Measurements from ENCODE around the gene RHAG.

GRCh38 chr6:49666480-49666879, 29.8 kb upstream of the RHAG start:
- TF ChIP-seq CTCF (IDR thresholded peaks at IDR 0.05; ENCODE audit: low read length) = no peak
- TF ChIP-seq EZH2 (optimal IDR thresholded peaks at IDR 0.05; ENCODE audit: low read depth, low read length) = no peak
- TF ChIP-seq EZH2phosphoT487 (IDR thresholded peaks at IDR 0.05; ENCODE audit: low read length) = no peak
